ENCODE data around the gene CACNA2D1. TPM values are rescaled to one million over a fixed set of nuclear protein-coding genes. Genes with fewer than 3 reads are reported as not detected.

The CACNA2D1 gene
- total RNA-seq, 1 donor = 63.5 TPM

GRCh38 chr7:82164813-82165212 is 278.8 kb downstream of the CACNA2D1 start:
- no peak overlapping the region for H3K4me3 ChIP-seq (ENCODE audit: low read depth, low read length)
- peak; percentile 82 for DNase-seq (ENCODE audit: low read depth)
- peak; percentile 25 for TF ChIP-seq CTCF (IDR thresholded peaks at IDR 0.05; ENCODE audit: insufficient read depth, low read depth, low read length)

GRCh38 chr7:82164410-82164809 is 279.2 kb downstream of the CACNA2D1 start:
- no peak for DNase-seq (ENCODE audit: low read depth)
- no peak overlapping the region for H3K4me3 ChIP-seq (ENCODE audit: low read depth, low read length)
- TF ChIP-seq CTCF (IDR thresholded peaks at IDR 0.05; ENCODE audit: insufficient read depth, low read depth, low read length) = no peak

GRCh38 chr7:82163586-82163985 is 280.0 kb downstream of the CACNA2D1 start:
- TF ChIP-seq CTCF (IDR thresholded peaks at IDR 0.05; ENCODE audit: insufficient read depth, low read depth, low read length) = no peak
- no peak overlapping the region for H3K4me3 ChIP-seq (ENCODE audit: low read depth, low read length)
- no peak for DNase-seq (ENCODE audit: low read depth)

- no peak overlapping the region for H3K4me3 ChIP-seq (ENCODE audit: low read depth, low read length)
- DNase-seq (ENCODE audit: low read depth) = no peak
- no peak for TF ChIP-seq CTCF (IDR thresholded peaks at IDR 0.05; ENCODE audit: insufficient read depth, low read depth, low read length)
Observed at GRCh38 chr7:82162289-82162688, 281.3 kb downstream of the CACNA2D1 start.

- TF ChIP-seq CTCF (IDR thresholded peaks at IDR 0.05; ENCODE audit: insufficient read depth, low read depth, low read length) = no peak
- peak; percentile 23 for DNase-seq (ENCODE audit: low read depth)
- H3K4me3 ChIP-seq (ENCODE audit: low read depth, low read length) = no peak overlapping the region
Observed at GRCh38 chr7:82158327-82158726, 285.2 kb downstream of the CACNA2D1 start.

GRCh38 chr7:82156893-82157292 is 286.7 kb downstream of the CACNA2D1 start:
- DNase-seq (ENCODE audit: low read depth) = peak; percentile 38
- no peak for TF ChIP-seq CTCF (IDR thresholded peaks at IDR 0.05; ENCODE audit: insufficient read depth, low read depth, low read length)
- H3K4me3 ChIP-seq (ENCODE audit: low read depth, low read length) = no peak overlapping the region

- TF ChIP-seq CTCF (IDR thresholded peaks at IDR 0.05; ENCODE audit: insufficient read depth, low read depth, low read length) = no peak
- H3K4me3 ChIP-seq (ENCODE audit: low read depth, low read length) = no peak overlapping the region
- DNase-seq (ENCODE audit: low read depth) = no peak
Observed at GRCh38 chr7:82156168-82156567, 287.4 kb downstream of the CACNA2D1 start.

Data from fibroblast of villous mesenchyme (primary cell).